GM12878 (cell line): ENCODE measurements around the gene NIN. TPM values are rescaled to one million over a fixed set of nuclear protein-coding genes. Genes with fewer than 3 reads are reported as not detected.

ENCODE experiments used
- ATAC-seq: fragments of 200-7000 bp; cut with Tn5 transposase; 3 replicates; pipeline ENCODE4 v1.9.1; 2020; ENCODE audit warnings: mild to moderate bottlenecking, moderate library complexity
- BruUV-seq: library from RNA; stranded (reverse); fragments of 400-500 nt; replicated peaks from 2 replicates; lab custom pipeline; 2021; lab: Mats Ljungman, UMichigan
- CTCF ChIA-PET: fragments of 300-600 bp; sonication (Branson Sonifier 250); formaldehyde crosslinking; extraction: SDS; loops from one replicate; lab custom pipeline; 2021; ENCODE audit warnings: inconsistent platforms; lab: Yijun Ruan, JAX
- POLR2A ChIA-PET: fragments of 350-600 bp; formaldehyde crosslinking; extraction: SDS; loops from one replicate; lab custom pipeline; 2021; ENCODE audit warnings: inconsistent platforms; lab: Charles Lee
- RAD21 ChIA-PET: fragments of 300-600 bp; sonication (Branson Sonifier 250); formaldehyde crosslinking; loops from one replicate; lab custom pipeline; 2023; ENCODE audit warnings: antibody characterized with exemption; ENCODE audit not compliant: unreplicated experiment; lab: Charles Lee
- SMC1A ChIA-PET: fragments of 300-600 bp; sonication (Branson Sonifier 250); formaldehyde crosslinking; loops from one replicate; lab custom pipeline; 2023; ENCODE audit not compliant: unreplicated experiment, uncharacterized antibody; lab: Charles Lee
- DNase-seq: peaks from one replicate; pipeline ENCODE4 v3.0.0-alpha.2; 2011; ENCODE audit warnings: low read depth, low spot score
- FAIRE-seq: peaks from 3 replicates; lab custom pipeline; 2011; peaks lifted over from hg19 to GRCh38; lab: Jason Lieb, UNC
- H2AFZ ChIP-seq: 2 replicates; pipeline ENCODE4 v1.6.0; 2011; ENCODE audit warnings: low read depth, low read length, control low read depth; ENCODE audit not compliant: control insufficient read depth
- H3K27ac ChIP-seq: 2 replicates; pipeline ENCODE4 v1.5.1; 2011; ENCODE audit warnings: control low read depth; ENCODE audit not compliant: control insufficient read depth, insufficient read depth
- H3K27me3 ChIP-seq, 2 experiments: replicated peaks in 1 of 2; 2 replicates each; pipeline versions ENCODE4 v1.6.0 to v1.6.1; 2011; ENCODE audit warnings: low read length in 1 of 2; ENCODE audit not compliant: control insufficient read depth in 2 of 2, insufficient read depth in 2 of 2
- H3K36me3 ChIP-seq, 2 experiments: 2 replicates each; pipeline ENCODE4 v1.5.1; 2011; ENCODE audit warnings: low read length in 1 of 2; ENCODE audit not compliant: control insufficient read depth in 2 of 2, insufficient read depth in 2 of 2
- H3K4me1 ChIP-seq: 2 replicates; pipeline ENCODE4 v1.6.1; 2011; ENCODE audit warnings: mild to moderate bottlenecking, low read length, moderate library complexity, mixed read lengths; ENCODE audit not compliant: control insufficient read depth, insufficient read depth
- H3K4me2 ChIP-seq: 2 replicates; pipeline ENCODE4 v1.6.0; 2011; ENCODE audit warnings: control low read depth; ENCODE audit not compliant: control insufficient read depth, insufficient read depth
- H3K4me3 ChIP-seq: fragments of 200-600 bp; sonication (generic); 2 replicates; pipeline ENCODE4 v1.5.1; 2016
- H3K79me2 ChIP-seq: 2 replicates; pipeline ENCODE4 v1.6.0; 2011; ENCODE audit warnings: low read length; ENCODE audit not compliant: control insufficient read depth, insufficient read depth
- H3K9ac ChIP-seq: 2 replicates; pipeline ENCODE4 v1.8.0; 2011; ENCODE audit warnings: low read length, control low read depth, mixed read lengths; ENCODE audit not compliant: control insufficient read depth, insufficient read depth
- H3K9me3 ChIP-seq: replicated peaks from 3 replicates; pipeline ENCODE4 v1.5.1; 2011; ENCODE audit warnings: mild to moderate bottlenecking, low read length; ENCODE audit not compliant: control insufficient read depth, insufficient read depth
- H4K20me1 ChIP-seq: 2 replicates; pipeline ENCODE4 v1.6.0; 2011; ENCODE audit not compliant: control insufficient read depth, insufficient read depth
- HCFC1 ChIP-seq: fragments of 150-350 bp; IDR thresholded peaks from 2 replicates; pipeline ENCODE4 v1.6.1; 2014; ENCODE audit warnings: low read length
- NRF1 ChIP-seq: conservative IDR thresholded peaks from 2 replicates; pipeline ENCODE4 v1.6.1; 2011; ENCODE audit warnings: mild to moderate bottlenecking, low read depth, low read length, improper control_type of control experiment
- PML ChIP-seq: IDR thresholded peaks from 2 replicates; pipeline ENCODE4 v1.6.1; 2012; ENCODE audit warnings: low read length, inconsistent platforms
- RAD21 ChIP-seq: IDR thresholded peaks from 2 replicates; pipeline ENCODE4 v1.6.1; 2011; ENCODE audit warnings: mild to moderate bottlenecking, low read depth, low read length, moderate library complexity; ENCODE audit not compliant: insufficient read depth
- RUNX3 ChIP-seq: IDR thresholded peaks from 2 replicates; pipeline ENCODE4 v1.6.1; 2012; ENCODE audit warnings: low read length, inconsistent platforms
- SPI1 ChIP-seq: IDR thresholded peaks from 2 replicates; pipeline ENCODE4 v1.6.1; 2011; ENCODE audit warnings: low read depth, mild to moderate bottlenecking, low read length, moderate library complexity, borderline replicate concordance; ENCODE audit not compliant: insufficient read depth
- WGBS: methylation state at CpG from one replicate; pipeline ENCODE4 v1.1.6; 2016; ENCODE audit warnings: low lambda C conversion rate; ENCODE audit not compliant: insufficient replicate concordance, insufficient coverage; ENCODE audit errors: missing lambda C conversion rate; 5-methylcytosine and 5-hydroxymethylcytosine counted together
- in situ Hi-C: fragments of 300-500 bp; cut with MboI; formaldehyde crosslinking; loops from 9 replicates; pipeline ENCODE4 v1.14.3; 2018; ENCODE audit warnings: mixed read lengths
- intact Hi-C: fragments of 100-400 bp; cut with micrococcal nuclease; formaldehyde crosslinking; loops from one replicate; pipeline ENCODE4 v1.14.2; 2022; ENCODE audit not compliant: unreplicated experiment
- polyA plus RNA-seq, 11 experiments: library from polyadenylated mRNA; depleted of rRNA in 4 of 11; unstranded in 6 of 11; stranded (reverse) in 5 of 11; fragments of >200 nt; fragmentation: Nextera tagmentation in 4 of 11; fragmentation: Illumina TruSeq in 1 of 11; extraction: Ambion mirVana in 4 of 11; extraction: Trizol in 1 of 11; gene quantifications; 1 replicate in 1 of 11; 2 replicates in 10 of 11; pipeline versions ENCODE4 v1.2.1 to v1.2.3, GENCODE V29; 2011 to 2016; ENCODE audit warnings: inconsistent platforms in 2 of 11, missing spikeins in 2 of 11, low read depth in 1 of 11
- total RNA-seq, 4 experiments: library from RNA; depleted of rRNA in 3 of 4; stranded (reverse); fragments of >200 nt in 3 of 4; fragmentation: Illumina TruSeq in 1 of 4; extraction: Trizol in 1 of 4; gene quantifications; 2 replicates each; pipeline versions ENCODE4 v1.2.1 to v1.2.3, GENCODE V29; 2013 to 2021
- TF ChIP-seq, protein P1 (sequence below): fragments of 450-650 bp; IDR thresholded peaks from 2 replicates; pipeline ENCODE4 v1.6.1; 2017; ENCODE audit warnings: borderline replicate concordance

NIN gene
- total and polyA plus RNA-seq, 10 of the 15 experiments (the other 5 are each of a cell fraction or from before 2014, with no cell fraction given), result 16.2 to 135 (median 70.3) TPM

DNA sequence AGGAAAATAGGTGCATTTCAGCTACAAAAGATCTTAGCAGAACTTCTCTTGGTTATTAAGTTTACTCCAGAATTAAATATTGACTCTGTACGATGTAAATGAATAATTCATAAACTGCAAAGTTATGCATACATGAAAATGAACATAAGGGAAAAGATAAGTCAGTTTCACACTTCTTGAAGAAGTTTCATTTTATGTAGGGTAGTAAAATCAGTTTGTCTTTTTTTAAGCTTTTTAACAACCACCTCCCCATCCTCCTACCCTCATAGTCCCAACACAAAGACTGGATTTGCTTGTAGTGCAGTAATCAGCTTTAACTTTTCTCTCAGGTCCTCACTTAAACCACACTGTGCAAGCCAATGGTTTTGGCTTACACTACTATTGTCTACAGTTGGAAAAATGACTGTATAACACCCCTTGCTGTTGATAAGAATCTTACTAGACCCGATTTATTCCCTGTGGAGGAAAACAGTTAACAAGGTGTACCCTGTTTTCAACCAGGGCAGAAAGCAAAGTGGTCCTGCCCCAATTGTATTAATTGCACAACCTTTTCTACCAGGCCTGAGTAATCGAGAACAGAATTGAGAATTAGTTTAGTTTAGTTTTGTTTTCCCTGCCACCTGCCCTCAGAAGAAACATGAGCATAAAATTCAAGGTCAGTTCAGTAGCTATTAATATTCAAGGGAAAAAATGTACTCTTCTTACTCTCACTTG is 44.1 kb downstream of the NIN start (continued):
- TF ChIP-seq RUNX3 (0 out of 2 replicates have a peak, but pooled peaks have one; percentile 2), PML (peak; percentile 64; the same call in 1 of the 2 replicates)
- TF ChIP-seq, protein P1, sequence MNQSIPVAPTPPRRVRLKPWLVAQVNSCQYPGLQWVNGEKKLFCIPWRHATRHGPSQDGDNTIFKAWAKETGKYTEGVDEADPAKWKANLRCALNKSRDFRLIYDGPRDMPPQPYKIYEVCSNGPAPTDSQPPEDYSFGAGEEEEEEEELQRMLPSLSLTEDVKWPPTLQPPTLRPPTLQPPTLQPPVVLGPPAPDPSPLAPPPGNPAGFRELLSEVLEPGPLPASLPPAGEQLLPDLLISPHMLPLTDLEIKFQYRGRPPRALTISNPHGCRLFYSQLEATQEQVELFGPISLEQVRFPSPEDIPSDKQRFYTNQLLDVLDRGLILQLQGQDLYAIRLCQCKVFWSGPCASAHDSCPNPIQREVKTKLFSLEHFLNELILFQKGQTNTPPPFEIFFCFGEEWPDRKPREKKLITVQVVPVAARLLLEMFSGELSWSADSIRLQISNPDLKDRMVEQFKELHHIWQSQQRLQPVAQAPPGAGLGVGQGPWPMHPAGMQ, result no peak

DNA sequence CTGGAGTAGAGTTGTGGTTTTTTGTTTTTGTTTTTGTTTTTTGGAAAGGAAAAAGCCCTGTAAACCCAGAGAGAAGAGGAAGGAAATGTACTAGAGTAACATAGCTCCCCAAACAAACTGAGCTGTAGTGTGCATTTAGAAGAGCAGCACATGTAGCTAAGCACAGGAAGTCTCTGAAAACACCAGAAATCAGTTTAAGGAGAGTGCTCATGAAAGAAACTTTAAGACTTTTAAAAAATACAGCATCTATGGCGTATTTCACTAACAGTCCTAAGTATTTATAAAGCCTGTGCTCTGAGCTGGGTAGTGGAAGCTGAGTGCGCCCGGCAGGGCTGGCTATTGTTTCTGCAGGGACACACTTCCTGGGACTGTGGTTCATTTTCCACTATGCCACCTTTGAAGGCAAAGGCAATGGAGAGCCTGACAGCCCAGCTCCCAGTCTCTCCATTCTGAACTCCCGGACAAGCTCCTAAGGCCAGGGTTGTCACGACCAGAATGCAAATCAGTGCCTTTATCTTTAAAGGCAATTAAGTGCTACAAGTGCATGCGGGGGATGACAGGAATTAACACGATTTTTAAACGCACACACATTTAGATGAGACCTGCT is 45.4 kb downstream of the NIN start:
- ChIA-PET CTCF (interaction anchor here (0.8 to 20.1 kb wide), 10 partner anchors 9 to 245 kb away, joined by 3 to 237 read pairs (median 4); no protein-coding TSS in a partner anchor), RAD21 (interaction anchor here (0.7 to 10.9 kb wide), 9 partner anchors 9 to 1041 kb away, joined by 3 to 113 read pairs (median 5); partner anchors contain the start of gene NIN), POLR2A (interaction anchor here (0.6 to 1.1 kb wide), 5 partner anchors 11 to 165 kb away, joined by 3 to 4 read pairs (median 3); no protein-coding TSS in a partner anchor), SMC1A (interaction anchor here (1.2 to 17.3 kb wide), 7 partner anchors 9 to 168 kb away, joined by 3 to 360 read pairs (median 11); partner anchors contain the start of gene NIN)
- peak overlapping the region; percentile 47 for H3K4me2 ChIP-seq
- no peaks in the 10 kb centered on the region for H4K20me1 ChIP-seq
- in situ Hi-C loops, result loop anchor here (5.0 kb wide), 1 partner anchor 72 kb away; no protein-coding TSS in a partner anchor
- intact Hi-C loops, result loop anchor here (2.0 kb wide), 1 partner anchor 75 kb away; no protein-coding TSS in a partner anchor
- BruUV-seq, result no TSS peak
- peaks cover 51% of the 10 kb centered on the region for H3K79me2 ChIP-seq
- peaks cover 0 to 41% of the 10 kb centered on the region in 2 experiments for H3K36me3 ChIP-seq
- 24% methylated on average over 8 of the region's 8 CpGs for WGBS
- no peak overlapping the region for H3K4me3 ChIP-seq
- H3K27ac ChIP-seq, result peak overlapping the region; percentile 5
- no peaks in the 10 kb centered on the region for H3K27me3 ChIP-seq
- H3K9ac ChIP-seq, result no peak overlapping the region; the same call in 1 of the 2 replicates
- no peak for DNase-seq
- H3K4me1 ChIP-seq, result peaks cover 59% of the 10 kb centered on the region
- TF ChIP-seq NRF1, result no peak
- TF ChIP-seq RUNX3, result 0 out of 2 replicates have a peak, but pooled peaks have one; percentile 13
- no peak for TF ChIP-seq HCFC1
- no peak for TF ChIP-seq RAD21
- TF ChIP-seq SPI1, result no peak
- TF ChIP-seq, all 136 proteins: peak for 1
- no peak overlapping the region for H2AFZ ChIP-seq
- H3K9me3 ChIP-seq, result no peaks in the 10 kb centered on the region
- no peak for FAIRE-seq
- ATAC-seq, result no peak
